ENCODE data around the gene DDX24.

Gene DDX24

GRCh38 chr14:94019329-94019728, 61.7 kb downstream of the DDX24 start:
- TF ChIP-seq, protein P1, sequence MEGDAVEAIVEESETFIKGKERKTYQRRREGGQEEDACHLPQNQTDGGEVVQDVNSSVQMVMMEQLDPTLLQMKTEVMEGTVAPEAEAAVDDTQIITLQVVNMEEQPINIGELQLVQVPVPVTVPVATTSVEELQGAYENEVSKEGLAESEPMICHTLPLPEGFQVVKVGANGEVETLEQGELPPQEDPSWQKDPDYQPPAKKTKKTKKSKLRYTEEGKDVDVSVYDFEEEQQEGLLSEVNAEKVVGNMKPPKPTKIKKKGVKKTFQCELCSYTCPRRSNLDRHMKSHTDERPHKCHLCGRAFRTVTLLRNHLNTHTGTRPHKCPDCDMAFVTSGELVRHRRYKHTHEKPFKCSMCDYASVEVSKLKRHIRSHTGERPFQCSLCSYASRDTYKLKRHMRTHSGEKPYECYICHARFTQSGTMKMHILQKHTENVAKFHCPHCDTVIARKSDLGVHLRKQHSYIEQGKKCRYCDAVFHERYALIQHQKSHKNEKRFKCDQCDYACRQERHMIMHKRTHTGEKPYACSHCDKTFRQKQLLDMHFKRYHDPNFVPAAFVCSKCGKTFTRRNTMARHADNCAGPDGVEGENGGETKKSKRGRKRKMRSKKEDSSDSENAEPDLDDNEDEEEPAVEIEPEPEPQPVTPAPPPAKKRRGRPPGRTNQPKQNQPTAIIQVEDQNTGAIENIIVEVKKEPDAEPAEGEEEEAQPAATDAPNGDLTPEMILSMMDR (IDR thresholded peaks at IDR 0.05), result no peak

- TF ChIP-seq, protein P1 (IDR thresholded peaks at IDR 0.05), result no peak
These were observed 62.7 kb downstream of the DDX24 start for GRCh38 chr14:94018308-94018707.

DNA sequence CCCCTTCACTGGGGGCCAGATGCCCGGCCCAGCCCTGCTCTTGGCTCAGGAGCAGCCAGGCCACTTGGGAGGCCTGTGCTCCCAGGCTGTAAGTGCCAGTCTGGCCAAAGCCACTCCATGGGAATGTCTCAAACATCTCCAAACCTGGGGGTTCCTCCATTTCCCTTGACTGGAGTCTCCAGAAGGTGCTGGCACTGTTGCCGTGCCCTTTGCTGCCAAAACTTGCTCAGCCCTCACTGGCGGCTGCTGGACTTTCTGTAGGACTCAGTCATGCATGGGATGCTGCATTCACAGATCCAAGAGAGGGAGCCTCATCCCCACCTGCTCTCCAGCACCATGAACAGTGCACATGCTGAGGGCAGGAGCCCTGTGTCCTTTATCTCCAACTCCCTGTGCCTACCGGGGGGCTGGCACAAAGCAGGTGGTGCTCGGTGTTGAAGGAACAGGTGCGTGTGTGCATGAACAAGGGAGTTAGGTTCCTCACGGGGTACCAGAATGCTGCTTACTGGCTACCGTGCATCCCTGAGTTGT, 64.5 kb downstream of the DDX24 start:
- TF ChIP-seq, protein P1 (IDR thresholded peaks at IDR 0.05), result no peak

- TF ChIP-seq, protein P1 (IDR thresholded peaks at IDR 0.05), result no peak
These were observed 65.8 kb downstream of the DDX24 start for GRCh38 chr14:94015223-94015622.

- TF ChIP-seq, protein P1 (IDR thresholded peaks at IDR 0.05), result no peak
These were observed 66.6 kb downstream of the DDX24 start for GRCh38 chr14:94014382-94014781.

DNA sequence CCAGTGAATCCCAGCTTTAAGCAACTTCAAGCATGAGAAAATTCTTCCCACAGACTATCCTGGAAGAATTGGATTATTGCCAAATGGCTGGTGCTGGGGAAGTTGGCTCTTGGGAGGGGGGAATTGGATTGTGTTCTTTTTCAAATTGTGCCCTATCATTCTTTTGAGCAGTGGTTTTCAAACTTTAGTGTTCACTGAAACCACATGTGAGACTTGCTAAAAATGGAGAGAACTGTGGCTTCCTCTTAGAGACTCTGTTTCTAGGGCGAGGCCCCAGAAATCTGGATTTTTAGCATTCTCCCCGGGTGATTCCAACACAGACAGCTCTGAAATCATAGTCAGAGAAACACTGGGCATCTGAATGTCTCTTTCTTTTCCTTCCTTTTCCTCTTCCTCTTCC, 69.2 kb downstream of the DDX24 start:
- TF ChIP-seq, protein P1 (IDR thresholded peaks at IDR 0.05), result no peak

DNA sequence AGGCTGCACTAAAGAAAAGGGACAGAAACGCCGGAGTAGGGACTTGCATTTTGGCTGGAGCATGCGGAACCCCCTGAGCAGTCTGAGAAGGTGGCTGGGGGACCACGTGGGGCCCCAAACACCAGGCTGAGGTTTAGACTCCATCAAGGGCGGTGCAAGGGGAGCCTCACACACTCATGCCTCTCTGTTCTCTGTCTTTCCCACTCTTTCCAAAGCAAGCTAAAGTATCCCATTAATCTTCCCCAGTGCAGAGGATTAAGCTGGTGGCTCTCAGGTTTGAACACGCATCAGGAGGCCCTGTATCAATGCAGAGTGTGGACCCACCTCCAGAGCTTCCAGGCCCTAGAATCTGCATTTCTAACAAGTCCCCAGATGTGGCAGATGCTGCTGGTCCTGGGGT, 70.4 kb downstream of the DDX24 start:
- TF ChIP-seq, protein P1 (IDR thresholded peaks at IDR 0.05), result no peak

DNA sequence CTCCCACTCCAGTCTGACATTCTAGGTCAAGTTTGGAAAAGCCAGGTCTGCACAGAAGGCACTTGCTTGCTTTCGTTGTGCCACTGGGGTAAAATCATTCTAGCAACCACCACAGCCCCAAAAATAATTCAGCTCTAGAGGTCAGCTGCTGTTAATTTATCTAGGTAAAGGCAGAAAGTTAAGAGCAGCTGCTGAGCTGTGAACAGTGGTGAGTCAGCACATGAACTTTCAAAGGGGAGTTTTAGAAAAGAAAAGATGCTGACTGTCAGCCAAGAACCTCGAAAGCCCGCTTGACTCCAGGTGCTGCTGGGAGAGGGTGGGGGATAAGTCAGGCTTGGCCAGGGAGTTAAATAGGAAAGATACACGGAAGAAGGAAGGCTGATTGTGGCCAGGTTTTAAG, 71.2 kb downstream of the DDX24 start:
- TF ChIP-seq, protein P1 (IDR thresholded peaks at IDR 0.05), result no peak

All from LNCAP (cell line).